Fibroblast of lung (primary cell): ENCODE measurements around the gene AFAP1. TPM values are rescaled to one million over a fixed set of nuclear protein-coding genes. Genes with fewer than 3 reads are reported as not detected.

Experiments
- DNase-seq, 2 donors: peaks; one replicate each; pipeline versions ENCODE4 v3.0.0 to v3.0.0-alpha.2; 2010; ENCODE audit warnings: low read depth in 2 of 2
- H2AFZ ChIP-seq: 2 replicates; pipeline ENCODE4 v1.5.1; 2012; ENCODE audit warnings: low read length, control low read depth, inconsistent platforms
- H3K27ac ChIP-seq: 2 replicates; pipeline ENCODE4 v1.5.1; 2011; ENCODE audit warnings: low read length, control low read depth; ENCODE audit not compliant: insufficient read depth
- H3K27me3 ChIP-seq: 2 replicates; pipeline ENCODE4 v1.5.1; 2011; ENCODE audit warnings: mild to moderate bottlenecking, low read length; ENCODE audit not compliant: control insufficient read depth, insufficient read depth
- H3K36me3 ChIP-seq: 2 replicates; pipeline ENCODE4 v1.5.1; 2011; ENCODE audit warnings: low read length; ENCODE audit not compliant: control insufficient read depth, insufficient read depth
- H3K4me1 ChIP-seq: 2 replicates; pipeline ENCODE4 v1.5.1; 2011; ENCODE audit warnings: low read length; ENCODE audit not compliant: control insufficient read depth, insufficient read depth; ENCODE audit errors: extremely low read depth
- H3K4me2 ChIP-seq: 2 replicates; pipeline ENCODE4 v1.5.1; 2011; ENCODE audit warnings: low read length, control low read depth; ENCODE audit not compliant: insufficient read depth; ENCODE audit errors: extremely low read depth
- H3K4me3 ChIP-seq, 4 experiments: fragments of 200-600 bp in 1 of 4; sonication (generic) in 1 of 4; replicated peaks in 1 of 4; 2 replicates each; pipeline ENCODE4 v1.5.1; 2011 to 2016; ENCODE audit warnings: low read length in 4 of 4, low read depth in 3 of 4, mild to moderate bottlenecking in 3 of 4, control low read depth in 2 of 4, inconsistent platforms in 1 of 4, mixed read lengths in 1 of 4; ENCODE audit not compliant: insufficient read depth in 1 of 4; ENCODE audit errors: control extremely low read depth in 1 of 4
- H3K79me2 ChIP-seq: 2 replicates; pipeline ENCODE4 v1.5.1; 2012; ENCODE audit warnings: mild to moderate bottlenecking, low read length, inconsistent platforms; ENCODE audit not compliant: control insufficient read depth, insufficient read depth
- H3K9ac ChIP-seq: 2 replicates; pipeline ENCODE4 v1.5.1; 2011; ENCODE audit warnings: mild to moderate bottlenecking, low read length, control low read depth; ENCODE audit not compliant: insufficient read depth
- H3K9me3 ChIP-seq: 2 replicates; pipeline ENCODE4 v1.5.1; 2012; ENCODE audit warnings: low read depth, low read length; ENCODE audit not compliant: control insufficient read depth, insufficient read depth
- H4K20me1 ChIP-seq: 2 replicates; pipeline ENCODE4 v1.5.1; 2011; ENCODE audit warnings: low read length; ENCODE audit not compliant: control insufficient read depth, insufficient read depth; ENCODE audit errors: extremely low read depth
- EZH2 ChIP-seq: IDR thresholded peaks from 2 replicates; pipeline ENCODE4 v1.5.1; 2012; ENCODE audit warnings: low read length, control low read depth, mild to moderate bottlenecking; ENCODE audit errors: missing control alignments
- polyA plus RNA-seq, 2 donors: library from polyadenylated mRNA; depleted of rRNA in 1 of 2; stranded (reverse) in 1 of 2; unstranded in 1 of 2; fragments of >200 nt; gene quantifications; 2 replicates each; pipeline ENCODE4 v1.2.1, GENCODE V29; 2011 to 2012; ENCODE audit warnings: missing spikeins in 1 of 2
- total RNA-seq: library from RNA; depleted of rRNA; stranded (reverse); fragments of >200 nt; gene quantifications from 2 replicates; pipeline ENCODE4 v1.2.1, GENCODE V29; 2014
- TF ChIP-seq, protein P1 (sequence below), 2 donors: IDR thresholded peaks in 1 of 2; conservative IDR thresholded peaks in 1 of 2; 1 replicate in 1 of 2; 2 replicates in 1 of 2; pipeline ENCODE4 v1.5.1; 2011 to 2012; ENCODE audit warnings: low read length in 2 of 2, control low read depth in 1 of 2, inconsistent platforms in 1 of 2, low read depth in 1 of 2, mild to moderate bottlenecking in 1 of 2

The AFAP1 gene
- total and polyA plus RNA-seq, 2 donors (not counting 1 experiment from before 2014, with no cell fraction given) = 21.8 to 30.1 TPM

GRCh38 chr4:7826909-7827306, 112.8 kb downstream of the AFAP1 start:
- H3K27me3 ChIP-seq = no peaks in the 10 kb centered on the region
- no peak for DNase-seq
- no peak overlapping the region for H3K9ac ChIP-seq
- H3K4me2 ChIP-seq = no peak overlapping the region
- H3K4me1 ChIP-seq = peaks cover 36% of the 10 kb centered on the region
- peaks cover 2% of the 10 kb centered on the region for H3K36me3 ChIP-seq
- no peak overlapping the region for H2AFZ ChIP-seq
- H3K4me3 ChIP-seq = no peak overlapping the region
- H3K79me2 ChIP-seq = peaks cover 5% of the 10 kb centered on the region
- H3K27ac ChIP-seq = no peak overlapping the region
- H4K20me1 ChIP-seq = no peaks in the 10 kb centered on the region
- no peaks in the 10 kb centered on the region for H3K9me3 ChIP-seq
- TF ChIP-seq, protein P1, sequence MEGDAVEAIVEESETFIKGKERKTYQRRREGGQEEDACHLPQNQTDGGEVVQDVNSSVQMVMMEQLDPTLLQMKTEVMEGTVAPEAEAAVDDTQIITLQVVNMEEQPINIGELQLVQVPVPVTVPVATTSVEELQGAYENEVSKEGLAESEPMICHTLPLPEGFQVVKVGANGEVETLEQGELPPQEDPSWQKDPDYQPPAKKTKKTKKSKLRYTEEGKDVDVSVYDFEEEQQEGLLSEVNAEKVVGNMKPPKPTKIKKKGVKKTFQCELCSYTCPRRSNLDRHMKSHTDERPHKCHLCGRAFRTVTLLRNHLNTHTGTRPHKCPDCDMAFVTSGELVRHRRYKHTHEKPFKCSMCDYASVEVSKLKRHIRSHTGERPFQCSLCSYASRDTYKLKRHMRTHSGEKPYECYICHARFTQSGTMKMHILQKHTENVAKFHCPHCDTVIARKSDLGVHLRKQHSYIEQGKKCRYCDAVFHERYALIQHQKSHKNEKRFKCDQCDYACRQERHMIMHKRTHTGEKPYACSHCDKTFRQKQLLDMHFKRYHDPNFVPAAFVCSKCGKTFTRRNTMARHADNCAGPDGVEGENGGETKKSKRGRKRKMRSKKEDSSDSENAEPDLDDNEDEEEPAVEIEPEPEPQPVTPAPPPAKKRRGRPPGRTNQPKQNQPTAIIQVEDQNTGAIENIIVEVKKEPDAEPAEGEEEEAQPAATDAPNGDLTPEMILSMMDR (conservative IDR thresholded peaks at IDR 0.05 in 1 of 2, IDR thresholded peaks at IDR 0.05 in 1 of 2; ENCODE audit: low read depth in 1 of 2, low read length in 2 of 2) = no peak
- no peak for TF ChIP-seq EZH2

DNA sequence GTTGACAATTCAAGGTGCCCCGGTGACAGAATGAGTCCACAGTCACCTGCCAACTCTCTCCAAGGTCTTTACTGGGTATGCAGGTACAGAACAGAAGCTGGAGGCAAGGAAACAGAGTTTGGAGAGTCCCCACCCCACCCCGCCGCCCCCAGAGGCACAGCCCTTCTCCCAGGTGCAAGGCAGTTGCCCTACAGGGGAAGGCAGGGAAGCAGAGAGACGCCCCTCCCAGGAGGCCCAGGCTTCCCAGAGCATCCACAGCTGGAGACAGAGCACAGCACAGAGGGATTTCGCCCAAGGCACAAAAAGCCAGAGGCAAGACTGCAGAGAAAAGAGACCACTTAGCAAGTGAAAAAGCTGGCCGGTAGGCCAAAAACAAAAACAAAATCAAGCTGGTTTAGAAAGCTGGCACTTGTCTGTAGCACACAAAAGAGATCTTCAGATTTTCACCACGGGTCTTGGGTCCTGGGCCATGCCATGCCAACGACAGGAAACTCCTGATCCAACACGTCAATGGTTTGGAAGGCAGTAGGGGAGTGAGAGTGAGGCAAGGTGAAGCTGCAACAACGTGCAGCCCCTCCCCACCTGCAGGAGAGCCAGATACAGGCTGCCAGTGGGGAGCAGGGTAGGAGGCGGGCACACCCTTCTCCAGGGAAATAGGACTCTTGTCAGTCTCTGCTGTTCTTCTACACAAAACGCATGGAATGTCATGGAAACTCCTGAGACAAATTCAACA, 113.3 kb downstream of the AFAP1 start:
- Histone ChIP-seq H4K20me1 (no peaks in the 10 kb centered on the region), H3K27ac (no peak overlapping the region), H3K36me3 (peaks cover 2% of the 10 kb centered on the region), H3K79me2 (peaks cover 5% of the 10 kb centered on the region), H3K9me3 (no peaks in the 10 kb centered on the region), H3K4me2 (no peak overlapping the region), H2AFZ (no peak overlapping the region), H3K4me3 (no peak overlapping the region), H3K9ac (no peak overlapping the region), H3K4me1 (peaks cover 32% of the 10 kb centered on the region), H3K27me3 (no peaks in the 10 kb centered on the region)
- no peak for TF ChIP-seq EZH2
- TF ChIP-seq, protein P1 (conservative IDR thresholded peaks at IDR 0.05 in 1 of 2, IDR thresholded peaks at IDR 0.05 in 1 of 2; ENCODE audit: low read depth in 1 of 2, low read length in 2 of 2) = no peak
- no peak for DNase-seq

DNA sequence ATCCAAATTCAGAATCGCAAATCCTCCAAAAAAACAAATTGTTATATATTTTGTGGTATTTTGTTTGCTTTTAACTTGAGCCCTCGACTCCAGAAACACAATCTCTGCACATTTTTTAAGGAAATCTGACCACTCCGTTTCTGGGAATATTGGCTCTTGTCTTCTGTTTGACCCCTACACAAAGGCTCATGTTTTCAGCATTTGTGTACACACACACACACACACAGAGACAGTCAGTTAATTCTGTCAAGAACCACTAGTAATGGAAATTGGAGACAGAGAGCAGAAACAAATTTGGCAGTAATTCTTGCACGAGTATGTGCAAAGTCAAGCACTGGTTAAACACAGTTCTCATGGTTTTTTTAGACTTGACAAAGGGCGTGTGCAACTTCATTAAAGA, 115.4 kb downstream of the AFAP1 start:
- no peak for TF ChIP-seq EZH2
- TF ChIP-seq, protein P1 (conservative IDR thresholded peaks at IDR 0.05 in 1 of 2, IDR thresholded peaks at IDR 0.05 in 1 of 2; ENCODE audit: low read depth in 1 of 2, low read length in 2 of 2) = no peak
- H3K36me3 ChIP-seq = peaks cover 4% of the 10 kb centered on the region

More for the DNA sequence above, 115.4 kb downstream of the AFAP1 start:
- H3K4me3 ChIP-seq = no peak overlapping the region
- peaks cover 2% of the 10 kb centered on the region for H3K79me2 ChIP-seq
- H3K9ac ChIP-seq = no peak overlapping the region
- H4K20me1 ChIP-seq = no peaks in the 10 kb centered on the region
- no peak overlapping the region for H3K27ac ChIP-seq
- no peak overlapping the region for H3K4me2 ChIP-seq
- peak; percentile 55 to 95 for DNase-seq
- H3K9me3 ChIP-seq = no peaks in the 10 kb centered on the region
- H3K27me3 ChIP-seq = no peaks in the 10 kb centered on the region
- H3K4me1 ChIP-seq = peaks cover 26% of the 10 kb centered on the region
- H2AFZ ChIP-seq = no peak overlapping the region
